KOPT-K1 (cell line): ENCODE measurements around the gene CASZ1.

ENCODE experiments used
- H3K27ac ChIP-seq: fragments of 200-600 bp; sonication (generic); 2 replicates; pipeline ENCODE4 v1.5.1; 2016; ENCODE audit warnings: antibody characterized with exemption, mild to moderate bottlenecking, low read depth, low read length; ENCODE audit not compliant: poor library complexity, severe bottlenecking
- H3K36me3 ChIP-seq: fragments of 200-600 bp; sonication (generic); 2 replicates; pipeline ENCODE4 v1.5.1; 2017; ENCODE audit warnings: antibody characterized with exemption, mild to moderate bottlenecking, low read length, moderate library complexity; ENCODE audit not compliant: insufficient read depth
- H3K9me3 ChIP-seq: fragments of 200-600 bp; sonication (generic); 2 replicates; pipeline ENCODE4 v1.5.1; 2017; ENCODE audit warnings: antibody characterized with exemption, low read length, mild to moderate bottlenecking; ENCODE audit not compliant: insufficient read depth, poor library complexity, severe bottlenecking

The CASZ1 gene

DNA sequence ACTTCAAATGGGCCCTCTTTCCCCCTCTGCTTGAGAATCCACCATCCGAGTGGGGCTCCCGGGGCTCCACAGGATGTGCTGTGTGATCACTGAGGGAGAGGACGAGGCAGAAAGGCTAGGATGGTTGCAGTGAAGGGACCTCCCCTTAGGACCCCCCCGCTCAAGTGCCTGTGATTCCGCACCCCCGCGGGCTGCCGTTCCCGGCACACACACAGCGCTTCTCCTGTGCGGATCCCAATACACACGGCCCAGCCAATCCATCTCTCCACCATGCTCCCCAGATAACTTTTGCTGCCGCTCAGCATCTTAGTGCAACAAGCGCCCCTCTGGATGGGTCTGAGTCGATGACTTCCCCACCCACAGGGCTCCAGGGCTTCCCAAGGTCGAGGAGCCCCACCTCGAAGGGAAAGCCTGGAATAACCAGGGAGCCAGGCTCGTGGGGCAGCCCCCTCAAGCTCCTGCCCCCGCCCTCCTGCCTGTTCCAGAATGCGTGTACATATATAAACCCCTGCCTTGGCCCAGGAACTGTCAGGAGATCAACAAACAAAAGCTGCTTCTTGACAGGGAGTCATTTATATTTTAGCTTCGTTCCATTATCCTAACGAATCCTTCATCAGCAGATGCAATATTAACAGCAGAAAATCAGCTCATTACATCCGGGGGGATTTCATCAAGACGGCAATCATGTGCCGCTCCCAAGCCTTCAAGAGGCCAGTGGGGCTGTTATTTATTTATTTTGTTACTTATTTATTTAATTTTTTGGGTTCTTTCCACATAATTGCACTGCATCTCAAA is 83.7 kb downstream of the CASZ1 start:
- Histone ChIP-seq H3K9me3 (no peaks in the 10 kb centered on the region), H3K27ac (no peak overlapping the region), H3K36me3 (no peaks in the 10 kb centered on the region)

DNA sequence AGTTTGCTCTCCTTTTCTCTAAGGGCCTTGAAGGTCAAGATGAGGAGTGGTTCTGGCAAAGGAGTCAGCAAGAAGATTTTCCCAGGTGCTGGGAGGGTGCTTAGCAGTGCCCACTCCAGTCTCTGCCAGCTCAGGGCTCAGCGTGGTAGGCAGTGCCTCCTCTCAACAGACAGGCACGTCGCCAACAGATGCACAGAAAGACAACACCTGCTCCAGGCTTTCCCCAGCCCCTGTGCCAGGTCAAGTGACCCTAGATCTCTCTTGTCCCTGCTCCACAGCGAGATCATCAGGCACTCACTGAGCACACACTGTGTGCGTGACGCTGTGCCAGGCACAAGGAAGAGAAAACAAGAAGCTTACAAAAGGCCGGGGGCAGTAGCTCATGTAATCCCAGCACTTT is 86.0 kb downstream of the CASZ1 start:
- H3K36me3 ChIP-seq = no peaks in the 10 kb centered on the region
- H3K9me3 ChIP-seq = no peaks in the 10 kb centered on the region
- no peak overlapping the region for H3K27ac ChIP-seq

DNA sequence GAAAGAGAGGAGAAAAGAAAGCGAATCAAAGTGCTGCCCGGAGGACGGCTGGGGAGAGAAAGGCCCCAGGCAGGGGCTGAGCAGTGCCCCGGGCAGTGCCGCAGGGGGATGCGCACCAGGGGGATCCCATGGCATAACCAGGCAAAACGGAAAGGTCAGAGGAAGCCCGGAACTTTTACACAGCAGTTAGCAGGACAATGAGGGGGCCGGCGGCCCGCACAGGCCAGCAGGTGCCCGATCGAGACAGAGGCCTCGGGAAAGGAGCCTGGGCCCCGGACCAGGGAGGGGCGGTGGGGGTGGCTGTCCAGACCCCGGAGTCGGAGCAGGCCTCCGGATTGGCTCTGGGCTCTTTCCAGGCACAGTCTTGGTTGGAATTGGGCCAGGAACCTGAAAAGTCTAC is 86.8 kb downstream of the CASZ1 start:
- Histone ChIP-seq H3K36me3 (no peaks in the 10 kb centered on the region), H3K27ac (no peak overlapping the region), H3K9me3 (no peaks in the 10 kb centered on the region)

DNA sequence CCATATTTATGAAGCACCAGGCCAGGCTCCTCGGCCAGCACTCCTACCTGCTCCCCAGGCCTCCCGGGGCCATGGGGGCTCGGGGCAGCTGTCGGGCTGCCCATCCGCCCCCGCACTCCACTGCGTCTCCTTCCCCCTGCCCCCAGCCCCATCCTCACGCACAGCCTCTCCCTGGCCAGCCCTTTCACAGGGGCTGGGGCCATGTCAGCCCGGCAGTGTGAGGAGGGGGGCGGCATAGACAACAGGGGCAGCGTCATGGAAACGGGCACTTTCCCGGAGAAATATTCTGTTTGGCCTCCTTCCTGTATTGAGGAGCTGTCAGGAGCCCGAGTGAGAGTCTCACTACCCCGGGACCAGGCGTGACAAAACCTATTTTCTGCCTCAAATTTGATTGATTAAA is 87.3 kb downstream of the CASZ1 start:
- Histone ChIP-seq H3K27ac (no peak overlapping the region), H3K9me3 (no peaks in the 10 kb centered on the region)

DNA sequence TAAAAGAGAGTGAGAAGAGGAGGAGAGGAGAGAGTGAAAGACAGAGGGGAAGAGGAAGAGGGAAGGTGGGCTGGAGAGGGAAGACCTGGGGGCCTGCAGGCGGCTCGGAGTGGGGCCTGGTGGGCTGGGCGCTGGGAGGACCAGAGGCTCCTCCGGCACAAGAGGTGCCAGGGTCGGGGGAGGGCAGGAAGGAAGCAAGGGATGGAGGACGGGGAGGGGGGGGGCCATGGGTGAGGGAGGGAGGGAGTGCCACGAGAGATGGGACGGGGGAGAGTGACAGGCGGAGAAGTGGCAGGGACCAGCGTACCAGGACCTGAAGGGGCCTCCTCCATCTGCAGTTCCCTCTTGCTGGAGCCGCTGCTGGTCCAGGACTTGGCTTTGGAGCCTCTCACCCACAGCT is 87.7 kb downstream of the CASZ1 start:
- no peaks in the 10 kb centered on the region for H3K9me3 ChIP-seq
- H3K27ac ChIP-seq = no peak overlapping the region
- H3K36me3 ChIP-seq = no peaks in the 10 kb centered on the region

More for the DNA sequence above, 87.3 kb downstream of the CASZ1 start:
- no peaks in the 10 kb centered on the region for H3K36me3 ChIP-seq

DNA sequence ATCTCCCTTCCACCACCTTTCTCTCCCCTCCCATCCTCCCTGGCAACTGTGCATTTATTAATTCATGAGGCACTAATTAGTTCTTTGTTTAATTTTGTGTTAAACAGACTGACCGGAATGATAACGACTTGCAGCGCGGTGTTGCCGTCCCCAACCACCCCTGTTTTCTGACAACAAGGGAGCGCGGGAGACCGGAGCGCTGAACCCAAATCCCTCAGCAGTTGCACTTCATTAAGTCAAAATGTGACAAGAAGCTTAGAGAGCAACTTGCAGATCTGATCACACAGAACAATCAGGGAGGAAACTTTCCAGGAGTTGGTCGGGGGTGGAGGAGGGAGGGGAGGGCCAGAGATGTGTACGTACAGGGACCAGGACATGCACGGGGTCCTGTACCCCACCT is 89.2 kb downstream of the CASZ1 start:
- H3K36me3 ChIP-seq = no peaks in the 10 kb centered on the region
- H3K27ac ChIP-seq = no peak overlapping the region
- H3K9me3 ChIP-seq = no peaks in the 10 kb centered on the region

DNA sequence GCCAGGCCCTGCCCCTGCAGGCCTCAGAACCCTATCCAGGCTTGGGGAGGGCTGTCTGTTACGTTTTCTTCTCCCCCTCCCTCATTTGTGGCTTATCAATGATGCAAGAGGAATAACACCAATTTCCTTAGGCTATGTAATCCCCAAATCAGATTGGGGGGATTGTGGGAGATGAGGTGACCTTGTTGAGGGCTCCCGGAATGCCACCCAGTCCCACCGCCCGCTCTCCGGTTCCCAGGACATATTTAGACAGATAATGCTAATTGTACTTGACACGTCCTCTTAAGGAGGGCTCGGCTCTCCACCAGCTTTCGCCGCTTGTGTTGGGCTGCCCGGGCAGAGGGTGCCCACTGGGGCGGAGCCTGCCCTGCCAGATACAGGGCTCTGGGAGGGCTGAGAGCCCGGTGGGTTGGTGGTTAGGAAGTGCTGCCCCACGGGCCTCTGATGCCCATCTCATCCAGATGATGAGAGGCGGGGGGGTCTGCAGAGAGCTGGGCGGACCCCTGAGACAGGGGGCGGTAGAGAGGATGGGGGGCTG is 90.0 kb downstream of the CASZ1 start:
- no peaks in the 10 kb centered on the region for H3K36me3 ChIP-seq
- no peak overlapping the region for H3K27ac ChIP-seq
- H3K9me3 ChIP-seq = no peaks in the 10 kb centered on the region

DNA sequence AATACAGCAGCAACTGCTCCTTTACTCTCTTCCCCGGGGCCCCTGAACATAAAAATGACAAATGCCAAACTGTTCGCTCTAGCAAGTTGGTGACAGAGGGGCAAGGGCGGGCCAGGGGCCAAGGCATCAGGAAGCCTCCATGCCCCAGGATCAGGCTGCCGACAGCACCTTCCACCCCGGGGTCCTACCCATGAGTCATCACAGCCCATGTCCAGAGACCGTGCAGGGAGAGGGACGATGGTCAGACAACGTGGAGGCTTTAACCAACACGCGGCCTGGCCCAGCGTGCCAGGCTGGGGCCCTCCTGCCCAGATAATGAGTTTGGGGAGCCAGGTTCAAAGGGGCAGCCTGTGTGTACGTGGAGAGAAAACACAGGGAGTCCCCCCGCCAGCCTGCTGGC is 90.5 kb downstream of the CASZ1 start:
- no peaks in the 10 kb centered on the region for H3K36me3 ChIP-seq
- H3K27ac ChIP-seq = no peak overlapping the region
- no peaks in the 10 kb centered on the region for H3K9me3 ChIP-seq

DNA sequence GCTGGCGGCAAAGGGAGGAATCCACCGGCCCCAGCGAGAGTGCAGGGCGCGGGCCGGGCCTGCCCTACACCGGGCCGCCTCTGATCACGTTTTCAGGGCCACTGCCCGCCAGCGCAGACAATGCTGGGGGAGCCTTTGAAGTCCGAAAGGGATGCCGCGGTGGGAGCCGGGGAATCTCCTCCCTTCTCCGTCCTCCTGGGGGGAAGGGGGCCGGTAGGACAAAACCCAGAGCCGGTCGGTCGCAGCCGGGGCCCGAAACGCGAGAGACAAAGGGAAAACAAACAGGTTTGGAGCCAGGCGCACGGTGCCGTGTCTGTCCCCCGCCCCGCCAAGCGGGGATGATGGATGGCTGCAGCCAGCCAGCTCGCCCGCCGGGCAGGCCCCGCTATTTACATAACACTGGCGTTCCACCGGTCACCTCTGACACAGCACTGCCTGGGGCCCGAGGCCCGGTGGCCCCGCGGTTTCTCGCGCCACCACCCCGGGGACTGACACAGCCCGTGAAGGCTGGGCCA is 92.0 kb downstream of the CASZ1 start:
- no peak overlapping the region for H3K27ac ChIP-seq
- H3K9me3 ChIP-seq = no peaks in the 10 kb centered on the region
- H3K36me3 ChIP-seq = no peaks in the 10 kb centered on the region

DNA sequence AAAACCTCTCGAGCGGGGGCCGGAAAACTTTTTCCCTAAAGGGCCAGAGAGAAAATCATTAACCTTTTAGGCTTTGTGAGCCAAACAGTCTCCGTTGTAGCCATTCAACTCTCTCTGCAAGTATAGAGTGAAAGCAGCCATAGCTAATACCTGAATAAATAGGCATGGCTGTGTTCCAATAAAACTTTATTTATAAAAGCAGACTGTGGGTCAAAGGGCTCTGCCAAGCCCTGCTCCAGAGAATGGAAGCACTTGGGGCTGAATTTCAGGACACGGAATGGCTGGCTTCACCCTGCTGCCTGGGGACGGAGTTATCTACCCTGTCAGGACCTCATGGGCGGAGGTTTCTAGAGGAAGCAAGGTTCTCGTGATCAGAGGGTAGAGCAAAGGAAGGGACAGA is 92.7 kb downstream of the CASZ1 start:
- Histone ChIP-seq H3K36me3 (no peaks in the 10 kb centered on the region), H3K9me3 (no peaks in the 10 kb centered on the region), H3K27ac (no peak overlapping the region)

DNA sequence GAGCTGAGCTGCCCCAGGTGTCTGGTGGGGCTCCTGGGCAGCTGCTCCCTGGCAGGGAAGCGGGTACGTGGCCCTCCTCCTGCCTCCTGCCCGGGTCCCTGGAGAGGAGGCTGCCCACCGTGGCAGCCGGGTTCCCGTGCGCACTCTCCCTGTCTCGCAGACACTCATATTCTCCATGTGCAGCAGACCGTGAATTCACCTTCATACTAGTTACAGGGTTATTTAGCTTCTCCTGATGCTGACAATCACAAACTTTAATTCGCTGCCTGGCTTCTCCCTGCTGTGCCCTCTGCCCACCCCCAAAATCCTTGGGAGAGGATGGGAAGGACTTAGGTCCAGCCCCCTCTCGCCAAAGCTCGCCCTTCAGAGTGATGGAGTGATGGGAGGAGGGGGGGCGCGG is 95.3 kb downstream of the CASZ1 start:
- H3K36me3 ChIP-seq = no peaks in the 10 kb centered on the region
- H3K27ac ChIP-seq = no peak overlapping the region
- no peaks in the 10 kb centered on the region for H3K9me3 ChIP-seq

DNA sequence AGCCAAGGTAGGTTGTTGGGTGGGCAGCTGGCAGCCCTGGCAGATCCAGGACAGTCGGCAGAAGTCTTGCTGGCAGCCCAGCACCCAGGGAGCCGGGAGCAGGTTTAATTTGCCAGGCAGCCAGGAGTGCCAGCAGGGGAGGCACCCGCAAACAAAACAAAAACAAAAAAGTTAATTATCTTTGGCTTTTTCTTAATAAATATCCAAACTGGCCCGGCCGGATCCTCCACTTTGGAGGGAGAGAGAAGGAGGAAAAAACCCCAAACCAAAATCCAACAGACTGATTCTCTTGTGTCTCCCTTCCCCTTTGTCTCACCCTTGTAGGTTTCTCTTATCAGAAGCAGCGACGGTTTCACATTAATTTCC is 97.0 kb downstream of the CASZ1 start:
- Histone ChIP-seq H3K36me3 (no peaks in the 10 kb centered on the region), H3K27ac (no peak overlapping the region), H3K9me3 (no peaks in the 10 kb centered on the region)

DNA sequence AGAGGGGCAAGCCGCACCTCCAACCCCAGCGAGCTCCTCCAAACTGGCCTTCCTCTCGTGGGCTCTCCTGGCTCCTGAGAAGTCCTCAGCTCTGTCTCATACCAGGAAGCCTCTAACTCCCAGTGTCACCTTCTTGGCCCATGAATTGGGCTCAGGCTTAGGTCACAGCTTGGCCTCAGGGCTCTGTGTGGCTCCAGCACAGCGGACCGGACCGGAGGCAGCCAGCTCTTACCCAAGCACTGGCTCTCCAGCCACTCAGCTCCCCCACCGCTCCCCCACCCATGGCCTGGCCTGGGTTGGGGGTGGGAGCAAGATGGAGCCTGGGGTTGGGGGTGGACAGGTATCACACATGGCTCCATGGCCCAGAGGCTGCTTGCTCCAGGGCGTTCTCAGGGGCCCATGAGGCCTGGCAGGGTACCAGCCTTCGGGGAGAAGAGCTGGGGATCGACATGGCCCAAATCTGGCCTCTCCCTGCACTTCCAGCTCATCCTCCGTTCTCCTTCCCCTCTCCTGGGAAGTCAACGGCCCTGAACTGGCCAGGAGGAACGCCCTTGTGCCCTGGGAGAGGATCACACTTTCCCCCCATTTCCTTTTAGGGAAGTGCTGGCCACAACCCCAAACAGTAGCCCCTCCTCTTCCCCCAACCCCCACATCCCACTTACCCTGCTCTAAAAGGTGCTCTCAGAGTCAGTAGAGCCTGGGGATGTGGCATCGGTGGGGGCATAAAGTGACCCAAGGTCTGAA is 97.5 kb downstream of the CASZ1 start:
- Histone ChIP-seq H3K36me3 (no peaks in the 10 kb centered on the region), H3K9me3 (no peaks in the 10 kb centered on the region), H3K27ac (no peak overlapping the region)

DNA sequence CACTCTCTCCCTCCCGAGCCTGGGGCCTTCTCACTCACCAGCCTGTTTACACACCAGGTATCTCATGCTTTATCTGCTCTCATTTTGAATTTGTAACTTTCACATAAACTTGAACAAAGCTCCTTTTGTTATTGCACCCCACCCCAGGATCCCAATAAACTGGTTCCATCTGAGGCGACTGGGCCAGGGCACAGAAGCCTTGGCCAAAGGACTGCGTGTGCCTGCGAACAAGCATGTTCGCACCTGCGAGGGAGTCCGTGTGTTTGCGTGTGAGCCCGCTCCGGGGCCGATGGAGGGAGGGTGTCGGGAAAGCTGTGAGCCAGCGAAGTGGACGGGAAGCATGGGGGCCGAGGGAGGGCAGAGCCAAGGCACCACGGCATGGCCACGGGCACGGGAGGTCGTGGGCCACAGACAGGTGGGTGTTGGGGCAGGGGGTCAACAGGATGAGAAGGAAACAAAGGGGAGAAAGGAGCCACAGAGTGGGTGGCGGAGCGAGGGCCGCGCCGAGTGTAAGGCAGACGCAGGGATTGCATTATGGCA is 98.8 kb downstream of the CASZ1 start:
- Histone ChIP-seq H3K9me3 (no peaks in the 10 kb centered on the region), H3K27ac (no peak overlapping the region), H3K36me3 (no peaks in the 10 kb centered on the region)

DNA sequence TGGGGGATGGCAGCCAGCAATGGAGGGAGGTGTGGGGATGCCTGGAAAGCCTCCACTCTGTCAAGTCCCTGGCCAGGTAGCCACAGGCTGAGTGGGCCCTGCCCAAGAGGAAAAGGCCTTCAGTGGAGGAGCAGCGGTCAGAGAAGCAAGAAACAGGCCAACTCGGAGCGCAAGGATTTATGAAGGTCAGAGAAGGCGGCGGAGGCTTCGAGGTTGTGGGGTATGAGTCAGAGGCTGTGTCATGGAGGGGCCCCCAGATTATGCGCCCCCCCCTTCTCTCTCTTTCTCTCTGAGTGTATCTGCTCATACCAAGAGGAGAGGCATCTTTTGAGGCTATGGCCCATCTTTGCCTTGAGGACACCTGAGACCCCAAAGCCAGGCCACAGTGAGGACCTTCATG is 99.5 kb downstream of the CASZ1 start:
- Histone ChIP-seq H3K9me3 (no peaks in the 10 kb centered on the region), H3K27ac (no peak overlapping the region), H3K36me3 (no peaks in the 10 kb centered on the region)
